ENCODE results near the gene MYCBPAP. TPM values are rescaled to one million over a fixed set of nuclear protein-coding genes. Genes with fewer than 3 reads are reported as not detected.

The MYCBPAP gene
- polyA plus RNA-seq, 3 donors: not detected

DNA sequence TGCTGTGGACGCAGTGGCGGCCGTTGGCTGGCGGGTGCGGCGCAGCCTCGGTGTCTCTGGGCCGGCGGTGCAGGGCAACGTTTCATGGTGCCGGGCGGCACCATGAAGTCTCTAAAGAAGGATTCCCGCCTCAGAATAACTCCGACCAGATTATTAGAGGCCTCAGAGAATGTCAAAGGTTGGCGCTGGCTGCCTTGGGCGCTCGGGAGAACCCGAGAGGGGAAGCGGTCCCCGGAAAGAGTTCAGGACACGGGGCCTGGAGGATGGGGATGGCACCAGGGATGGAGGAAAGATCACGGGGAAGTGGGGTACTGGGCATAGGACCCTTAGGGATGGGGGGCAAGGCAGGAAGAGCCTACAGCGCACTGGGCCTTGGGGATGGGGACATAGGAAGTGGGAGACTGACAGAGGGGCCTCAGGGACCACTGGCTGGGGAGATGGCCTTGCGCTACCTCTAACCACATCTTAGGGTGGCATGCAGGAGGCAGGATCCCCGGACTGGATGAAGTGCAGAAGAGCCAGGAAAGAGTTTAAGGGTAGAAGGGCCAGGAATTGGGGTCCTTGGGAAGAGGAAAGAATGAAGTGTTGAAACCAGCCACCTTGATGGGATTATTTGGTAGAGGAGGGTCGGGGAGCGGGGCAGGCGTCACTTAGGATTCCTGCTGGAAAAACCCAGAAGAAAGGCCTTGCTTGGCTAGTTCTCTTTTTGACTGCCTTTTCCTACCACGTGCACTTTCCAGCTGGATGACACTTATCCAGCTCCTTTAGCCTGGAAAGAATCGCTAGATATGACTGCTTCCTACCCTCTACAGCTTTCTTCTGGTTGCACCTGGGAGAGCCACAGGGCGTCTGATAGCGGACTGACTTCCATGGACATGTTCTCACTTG, 578 bp downstream of the MYCBPAP start:
- 24% methylated on average over 26 of the region's 32 CpGs for WGBS (ENCODE audit: insufficient coverage)
- peak overlapping the region; percentile 84 for H3K4me2 ChIP-seq (replicated peaks; ENCODE audit: extremely low read depth, low read length, poor library complexity, severe bottlenecking)
- peak overlapping the region; percentile 61 for H3K9ac ChIP-seq (ENCODE audit: insufficient read depth, low read length, poor library complexity, severe bottlenecking)
- H3K9me3 ChIP-seq (replicated peaks in 1 of 2; ENCODE audit: control insufficient read depth in 1 of 2, insufficient read depth in 1 of 2, low read length in 2 of 2): no peaks in the 10 kb centered on the region
- H4K20me1 ChIP-seq (ENCODE audit: insufficient read depth, low read length): no peaks in the 10 kb centered on the region
- no peaks in the 10 kb centered on the region for H3K27me3 ChIP-seq (ENCODE audit: control insufficient read depth in 2 of 2, insufficient read depth in 2 of 2, low read length in 2 of 2)
- peaks cover 0 to 2% (median 0%) of the 10 kb centered on the region in 7 donors for H3K9me3 Mint-ChIP-seq
- peaks cover 4 to 10% (median 6%) of the 10 kb centered on the region in 3 donors for H3K27me3 Mint-ChIP-seq (ENCODE audit: low read depth in 3 of 3)
- no peaks in the 10 kb centered on the region for H3K36me3 Mint-ChIP-seq
- H3K27ac Mint-ChIP-seq: peak overlapping the region; percentile 64 to 82 (median 68)
- no peak overlapping the region for H3K27ac ChIP-seq (ENCODE audit: low read depth in 1 of 2, low read length in 2 of 2)
- peak overlapping the region; percentile 39 to 81 (median 57) for H3K4me3 ChIP-seq (replicated peaks in 1 of 3; ENCODE audit: low read depth in 2 of 3, low read length in 3 of 3)
- intact Hi-C loops (cut with micrococcal nuclease): no loop called here
- no peaks in the 10 kb centered on the region for H3K79me2 ChIP-seq (ENCODE audit: insufficient read depth, low read length)
- H3K36me3 ChIP-seq (replicated peaks in 1 of 2; ENCODE audit: control insufficient read depth in 1 of 2, insufficient read depth in 2 of 2, low read length in 2 of 2): no peaks in the 10 kb centered on the region
- H2AFZ ChIP-seq (ENCODE audit: insufficient read depth, low read depth, low read length, poor library complexity, severe bottlenecking): peak overlapping the region; percentile 93
- H3K4me1 ChIP-seq (ENCODE audit: control insufficient read depth in 1 of 2, insufficient read depth in 2 of 2, low read length in 2 of 2): peaks cover 17 to 26% of the 10 kb centered on the region in 2 donors
- H3K4me3 Mint-ChIP-seq: peak overlapping the region; percentile 84 to 91
- TF ChIP-seq CTCF (IDR thresholded peaks at IDR 0.05): no peak
- H3K4me1 Mint-ChIP-seq: peaks cover 37% of the 10 kb centered on the region
- DNase-seq: no peak

GRCh38 chr17:50511058-50511457, 2.8 kb downstream of the MYCBPAP start:
- DNase-seq: no peak
- Mint-ChIP-seq H3K4me1 (peaks cover 29% of the 10 kb centered on the region), H3K27ac (no peak overlapping the region), H3K9me3 (peaks cover 0 to 2% (median 0%) of the 10 kb centered on the region in 7 donors), H3K27me3 (ENCODE audit: low read depth in 3 of 3) (peaks cover 4 to 5% (median 4%) of the 10 kb centered on the region in 3 donors), H3K36me3 (no peaks in the 10 kb centered on the region), H3K4me3 (no peak overlapping the region)
- Histone ChIP-seq H2AFZ (ENCODE audit: insufficient read depth, low read depth, low read length, poor library complexity, severe bottlenecking) (no peak overlapping the region), H3K4me2 (replicated peaks; ENCODE audit: extremely low read depth, low read length, poor library complexity, severe bottlenecking) (no peak overlapping the region), H3K4me3 (replicated peaks in 1 of 3; ENCODE audit: low read depth in 2 of 3, low read length in 3 of 3) (no peak overlapping the region), H3K79me2 (ENCODE audit: insufficient read depth, low read length) (no peaks in the 10 kb centered on the region), H3K36me3 (replicated peaks in 1 of 2; ENCODE audit: control insufficient read depth in 1 of 2, insufficient read depth in 2 of 2, low read length in 2 of 2) (no peaks in the 10 kb centered on the region), H3K27ac (ENCODE audit: low read depth in 1 of 2, low read length in 2 of 2) (no peak overlapping the region), H3K4me1 (ENCODE audit: control insufficient read depth in 1 of 2, insufficient read depth in 2 of 2, low read length in 2 of 2) (peaks cover 10 to 16% of the 10 kb centered on the region in 2 donors), H3K27me3 (ENCODE audit: control insufficient read depth in 2 of 2, insufficient read depth in 2 of 2, low read length in 2 of 2) (no peaks in the 10 kb centered on the region), H3K9ac (ENCODE audit: insufficient read depth, low read length, poor library complexity, severe bottlenecking) (no peak overlapping the region), H4K20me1 (ENCODE audit: insufficient read depth, low read length) (no peaks in the 10 kb centered on the region), H3K9me3 (replicated peaks in 1 of 2; ENCODE audit: control insufficient read depth in 1 of 2, insufficient read depth in 1 of 2, low read length in 2 of 2) (no peaks in the 10 kb centered on the region)
- 73% methylated on average over 3 of the region's 3 CpGs for WGBS (ENCODE audit: insufficient coverage)
- TF ChIP-seq CTCF (IDR thresholded peaks at IDR 0.05): no peak
- intact Hi-C loops (cut with micrococcal nuclease): no loop called here
